Astrocyte (in vitro differentiated cells and primary cell): ENCODE results near the gene RHBG. TPM values are rescaled to one million over a fixed set of nuclear protein-coding genes. Genes with fewer than 3 reads are reported as not detected.

Source experiments
- DNase-seq: peaks from one replicate; pipeline ENCODE4 v3.0.0-alpha.2; 2010; ENCODE audit warnings: low read depth
- FAIRE-seq: peaks from 2 replicates; lab custom pipeline; 2011; peaks lifted over from hg19 to GRCh38; lab: Jason Lieb, UNC
- H2AFZ ChIP-seq: 2 replicates; pipeline ENCODE4 v1.6.0; 2012; ENCODE audit warnings: low read depth, low read length, inconsistent platforms
- H3K27ac ChIP-seq: 2 replicates; pipeline ENCODE4 v1.5.1; 2011; ENCODE audit warnings: low read depth, low read length, inconsistent platforms
- H3K27me3 ChIP-seq: 2 replicates; pipeline ENCODE4 v1.6.0; 2011; ENCODE audit warnings: low read length, inconsistent platforms; ENCODE audit not compliant: insufficient read depth
- H3K36me3 ChIP-seq: 2 replicates; pipeline ENCODE4 v1.5.1; 2011; ENCODE audit warnings: low read length, inconsistent platforms; ENCODE audit not compliant: insufficient read depth
- H3K4me1 ChIP-seq: 2 replicates; pipeline ENCODE4 v1.5.1; 2011; ENCODE audit warnings: low read length, inconsistent platforms; ENCODE audit not compliant: insufficient read depth
- H3K4me2 ChIP-seq: 2 replicates; pipeline ENCODE4 v1.6.0; 2012; ENCODE audit warnings: low read length, inconsistent platforms
- H3K4me3 ChIP-seq: 2 replicates; pipeline ENCODE4 v1.5.1; 2011; ENCODE audit warnings: low read depth, mild to moderate bottlenecking, low read length, inconsistent platforms; ENCODE audit not compliant: insufficient read depth
- H3K79me2 ChIP-seq: 2 replicates; pipeline ENCODE4 v1.6.0; 2012; ENCODE audit warnings: mild to moderate bottlenecking, low read length, inconsistent platforms; ENCODE audit not compliant: insufficient read depth
- H3K9ac ChIP-seq: 2 replicates; pipeline ENCODE4 v1.6.0; 2012; ENCODE audit warnings: mild to moderate bottlenecking, low read length, inconsistent platforms
- H3K9me3 ChIP-seq: 2 replicates; pipeline ENCODE4 v1.5.1; 2012; ENCODE audit warnings: low read depth, mild to moderate bottlenecking, low read length, inconsistent platforms; ENCODE audit not compliant: insufficient read depth
- H4K20me1 ChIP-seq: 2 replicates; pipeline ENCODE4 v1.6.0; 2012; ENCODE audit warnings: low read length, inconsistent platforms; ENCODE audit not compliant: insufficient read depth
- H3K27ac Mint-ChIP-seq: one replicate; pipeline ENCODE4 v1.8.0; 2021; ENCODE audit warnings: mild to moderate bottlenecking, mixed read lengths; ENCODE audit not compliant: unreplicated experiment
- H3K27me3 Mint-ChIP-seq: one replicate; pipeline ENCODE4 v1.8.0; 2021; ENCODE audit warnings: low read depth, mixed read lengths; ENCODE audit not compliant: unreplicated experiment
- H3K36me3 Mint-ChIP-seq: one replicate; pipeline ENCODE4 v1.8.0; 2021; ENCODE audit warnings: low read depth, mixed read lengths; ENCODE audit not compliant: unreplicated experiment
- H3K4me1 Mint-ChIP-seq: one replicate; pipeline ENCODE4 v1.8.0; 2021; ENCODE audit warnings: low read depth, mixed read lengths; ENCODE audit not compliant: unreplicated experiment
- H3K4me3 Mint-ChIP-seq: one replicate; pipeline ENCODE4 v1.8.0; 2021; ENCODE audit warnings: mild to moderate bottlenecking, moderate library complexity, mixed read lengths; ENCODE audit not compliant: unreplicated experiment
- H3K9me3 Mint-ChIP-seq: one replicate; pipeline ENCODE4 v1.8.0; 2021; ENCODE audit warnings: mild to moderate bottlenecking, mixed read lengths; ENCODE audit not compliant: unreplicated experiment
- EZH2 ChIP-seq: IDR thresholded peaks from 2 replicates; pipeline ENCODE4 v1.6.1; 2012; ENCODE audit warnings: mild to moderate bottlenecking, low read length, inconsistent platforms; ENCODE audit not compliant: insufficient read depth
- total RNA-seq: library from RNA; stranded (reverse); gene quantifications from 2 replicates; pipeline ENCODE4 v1.2.1, GENCODE V29; 2021
- TF ChIP-seq, protein P1 (sequence below): IDR thresholded peaks from 2 replicates; pipeline ENCODE4 v1.5.1; 2011; ENCODE audit warnings: low read depth, mild to moderate bottlenecking, inconsistent platforms, low read length, moderate library complexity; ENCODE audit not compliant: insufficient read depth

Gene RHBG
- total RNA-seq, 1 donor from 2014 or later, result not detected

DNA sequence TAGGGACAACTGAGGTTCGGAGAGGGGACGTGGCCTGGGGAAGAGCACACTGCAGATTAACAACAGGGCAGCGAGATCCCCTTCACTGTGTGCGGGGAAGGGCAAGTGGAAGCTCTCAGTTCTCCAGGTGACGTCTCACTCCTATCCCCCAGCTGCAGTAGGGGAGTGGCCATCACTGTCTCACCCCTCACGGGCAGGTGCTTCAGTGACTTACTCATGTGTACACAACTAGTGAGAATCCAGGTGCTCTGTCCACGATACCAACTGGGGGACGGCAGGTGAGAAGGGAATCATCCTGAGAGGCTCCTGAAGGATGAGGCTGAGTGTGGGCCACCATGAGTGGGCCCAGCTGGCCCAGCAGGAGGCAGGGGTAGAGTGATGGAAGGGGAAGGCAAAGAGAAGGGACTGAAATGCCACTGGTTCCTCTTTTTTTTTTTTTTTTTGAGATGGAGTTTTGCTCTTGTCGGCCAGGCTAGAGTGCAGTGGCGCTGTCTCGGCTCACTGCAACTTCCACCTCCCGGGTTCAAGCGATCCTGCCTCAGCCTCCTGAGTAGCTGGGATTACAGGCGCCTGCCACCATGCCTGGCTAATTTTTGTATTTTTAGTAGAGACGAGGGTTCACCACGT is 25.9 kb downstream of the RHBG start:
- H3K27ac Mint-ChIP-seq, result no peak overlapping the region
- Histone ChIP-seq H3K36me3 (no peaks in the 10 kb centered on the region), H3K9me3 (no peaks in the 10 kb centered on the region), H3K27ac (no peak overlapping the region), H3K79me2 (no peaks in the 10 kb centered on the region), H3K9ac (no peak overlapping the region), H4K20me1 (no peaks in the 10 kb centered on the region), H3K4me3 (no peak overlapping the region), H3K4me2 (no peak overlapping the region), H2AFZ (no peak overlapping the region), H3K27me3 (peaks cover 10% of the 10 kb centered on the region), H3K4me1 (no peaks in the 10 kb centered on the region)
- DNase-seq, result no peak
- H3K27me3 Mint-ChIP-seq, result peaks cover 28% of the 10 kb centered on the region
- H3K9me3 Mint-ChIP-seq, result peaks cover 3% of the 10 kb centered on the region
- no peak overlapping the region for H3K4me3 Mint-ChIP-seq
- H3K4me1 Mint-ChIP-seq, result no peaks in the 10 kb centered on the region
- FAIRE-seq, result no peak
- TF ChIP-seq, protein P1, sequence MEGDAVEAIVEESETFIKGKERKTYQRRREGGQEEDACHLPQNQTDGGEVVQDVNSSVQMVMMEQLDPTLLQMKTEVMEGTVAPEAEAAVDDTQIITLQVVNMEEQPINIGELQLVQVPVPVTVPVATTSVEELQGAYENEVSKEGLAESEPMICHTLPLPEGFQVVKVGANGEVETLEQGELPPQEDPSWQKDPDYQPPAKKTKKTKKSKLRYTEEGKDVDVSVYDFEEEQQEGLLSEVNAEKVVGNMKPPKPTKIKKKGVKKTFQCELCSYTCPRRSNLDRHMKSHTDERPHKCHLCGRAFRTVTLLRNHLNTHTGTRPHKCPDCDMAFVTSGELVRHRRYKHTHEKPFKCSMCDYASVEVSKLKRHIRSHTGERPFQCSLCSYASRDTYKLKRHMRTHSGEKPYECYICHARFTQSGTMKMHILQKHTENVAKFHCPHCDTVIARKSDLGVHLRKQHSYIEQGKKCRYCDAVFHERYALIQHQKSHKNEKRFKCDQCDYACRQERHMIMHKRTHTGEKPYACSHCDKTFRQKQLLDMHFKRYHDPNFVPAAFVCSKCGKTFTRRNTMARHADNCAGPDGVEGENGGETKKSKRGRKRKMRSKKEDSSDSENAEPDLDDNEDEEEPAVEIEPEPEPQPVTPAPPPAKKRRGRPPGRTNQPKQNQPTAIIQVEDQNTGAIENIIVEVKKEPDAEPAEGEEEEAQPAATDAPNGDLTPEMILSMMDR, result no peak
- TF ChIP-seq EZH2, result no peak
- H3K36me3 Mint-ChIP-seq, result no peaks in the 10 kb centered on the region

DNA sequence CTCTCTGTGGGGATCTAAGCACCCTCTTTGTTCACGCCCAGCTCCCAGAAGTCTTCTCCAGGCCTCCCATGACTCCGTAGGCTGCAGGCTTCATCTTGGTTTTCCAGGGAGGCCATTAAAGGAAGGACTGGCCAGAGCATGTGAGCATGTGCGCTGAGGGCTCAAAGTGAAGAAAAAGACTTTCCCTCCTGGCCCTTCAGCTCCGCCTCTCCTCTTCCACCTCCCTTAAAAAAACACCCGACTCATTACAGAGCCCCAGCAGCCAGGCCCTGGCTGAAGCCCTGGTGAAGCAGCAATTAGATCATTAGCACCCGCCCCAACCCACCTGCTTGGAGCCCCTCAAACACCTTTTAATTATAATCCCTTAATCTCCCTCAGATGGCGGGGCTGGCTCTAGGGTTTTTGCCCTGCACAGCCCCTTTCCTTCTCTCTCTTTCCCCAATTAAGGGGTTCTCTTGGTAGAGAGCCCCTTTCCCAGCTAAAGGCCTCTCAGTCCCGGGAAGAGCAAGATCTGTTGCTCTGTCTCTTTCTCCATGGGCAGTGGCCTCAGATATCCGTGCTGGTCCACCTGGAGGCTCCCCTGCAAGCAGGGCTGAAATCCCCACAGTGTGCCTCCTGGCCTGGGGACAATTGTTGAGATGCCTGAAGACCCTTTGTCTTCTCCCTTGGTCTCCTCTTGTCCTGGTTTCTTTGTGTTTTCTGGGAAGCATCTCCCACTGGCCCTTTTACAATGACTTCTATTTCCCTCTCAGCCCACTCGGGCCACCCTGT is 30.5 kb downstream of the RHBG start:
- peaks cover 43% of the 10 kb centered on the region for H3K27me3 Mint-ChIP-seq
- no peak overlapping the region for H3K4me3 Mint-ChIP-seq
- no peak overlapping the region for H3K9ac ChIP-seq
- H3K27me3 ChIP-seq, result peaks cover 14% of the 10 kb centered on the region
- H4K20me1 ChIP-seq, result no peaks in the 10 kb centered on the region
- H3K4me2 ChIP-seq, result no peak overlapping the region
- no peak for TF ChIP-seq EZH2
- TF ChIP-seq, protein P1, result no peak
- no peak for DNase-seq
- H3K79me2 ChIP-seq, result no peaks in the 10 kb centered on the region
- H3K9me3 ChIP-seq, result no peaks in the 10 kb centered on the region
- H3K4me3 ChIP-seq, result no peak overlapping the region
- no peak overlapping the region for H3K27ac ChIP-seq
- no peak overlapping the region for H3K27ac Mint-ChIP-seq
- H3K9me3 Mint-ChIP-seq, result peaks cover 2% of the 10 kb centered on the region
- H3K36me3 ChIP-seq, result no peaks in the 10 kb centered on the region
- H3K36me3 Mint-ChIP-seq, result no peaks in the 10 kb centered on the region
- H3K4me1 ChIP-seq, result no peaks in the 10 kb centered on the region
- no peak for FAIRE-seq
- H2AFZ ChIP-seq, result no peak overlapping the region
- no peaks in the 10 kb centered on the region for H3K4me1 Mint-ChIP-seq
